ENCODE results near the gene PANK4. TPM values are rescaled to one million over a fixed set of nuclear protein-coding genes. Genes with fewer than 3 reads are reported as not detected.

Gene PANK4
- total and polyA plus RNA-seq, 3 donors from 2014 or later, result 23.2 to 84.7 (median 65.9) TPM

DNA sequence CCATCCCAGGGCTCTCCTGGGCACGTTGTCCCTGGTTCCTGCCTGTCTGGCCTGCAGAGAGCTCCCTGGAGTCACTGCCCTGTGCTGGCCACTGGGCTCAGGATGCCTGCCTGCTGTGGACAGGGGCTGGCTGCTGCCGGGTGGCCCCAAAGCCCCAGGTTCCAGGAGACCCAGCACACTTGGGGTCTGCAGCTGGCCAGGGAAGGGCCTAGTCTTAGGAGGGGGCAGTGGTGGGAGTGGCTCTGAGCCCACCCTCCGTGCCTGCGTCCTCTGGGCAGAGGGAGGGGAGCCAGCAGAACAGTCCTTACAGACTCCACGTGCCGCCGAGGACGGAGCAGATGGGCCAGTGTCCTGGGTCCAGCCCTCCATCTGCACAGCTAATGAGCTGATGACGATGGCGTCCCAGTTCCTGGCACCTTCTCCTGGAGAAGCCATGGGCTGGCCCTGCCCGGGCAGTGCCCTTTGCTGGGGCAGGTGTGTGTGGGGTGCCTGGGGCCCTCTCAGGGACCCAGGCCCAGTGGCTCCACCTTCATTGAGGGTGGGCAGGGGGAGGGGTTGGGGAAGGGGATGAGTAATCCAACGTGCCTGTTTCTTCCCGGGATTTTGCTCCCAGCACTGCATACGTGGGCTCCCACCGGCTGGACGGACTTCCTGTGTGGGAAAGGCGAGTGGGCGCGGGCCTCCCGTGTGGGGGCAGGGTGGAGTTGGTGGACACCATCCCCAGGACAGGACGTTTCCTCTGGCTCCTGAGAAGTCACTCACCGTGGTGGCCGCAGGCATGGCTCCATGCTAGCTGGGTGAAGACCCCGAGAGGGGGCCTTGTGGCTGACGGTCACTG, 57.1 kb downstream of the PANK4 start:
- no peaks in the 10 kb centered on the region for H3K27me3 ChIP-seq
- WGBS, 2 donors, result 71 to 78% methylated on average over 19 to 21 of the region's 25 CpGs

DNA sequence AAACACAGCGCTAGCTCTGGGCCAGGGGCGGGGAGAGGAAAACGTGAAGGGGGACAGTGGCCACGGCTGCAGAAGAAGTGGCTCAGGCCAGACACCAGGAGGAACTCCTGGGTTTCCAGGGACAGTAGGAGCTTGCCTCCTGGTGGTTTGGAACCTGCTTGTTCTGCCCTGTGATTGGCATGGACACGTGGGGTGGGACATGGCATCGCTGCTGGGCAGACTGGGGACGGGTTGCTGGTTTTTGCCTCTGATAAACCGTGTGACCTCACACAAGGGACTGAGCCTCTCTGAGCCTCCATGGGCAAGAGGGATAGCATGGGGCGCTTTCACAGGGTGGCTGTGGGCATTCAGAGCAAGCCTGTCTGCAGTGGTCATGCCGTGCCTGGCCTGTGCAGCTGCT, 57.9 kb downstream of the PANK4 start:
- no peaks in the 10 kb centered on the region for H3K9me3 ChIP-seq
- 78 to 82% methylated on average over 8 to 10 of the region's 10 CpGs for WGBS, 2 donors
- H3K36me3 ChIP-seq (ENCODE audit: low read depth, missing control alignments), result no peaks in the 10 kb centered on the region
- no peak overlapping the region for H3K27ac ChIP-seq
- no peaks in the 10 kb centered on the region for H3K27me3 ChIP-seq
- TF ChIP-seq POLR2A (IDR thresholded peaks at IDR 0.05), result no peak
- TF ChIP-seq, protein P1, sequence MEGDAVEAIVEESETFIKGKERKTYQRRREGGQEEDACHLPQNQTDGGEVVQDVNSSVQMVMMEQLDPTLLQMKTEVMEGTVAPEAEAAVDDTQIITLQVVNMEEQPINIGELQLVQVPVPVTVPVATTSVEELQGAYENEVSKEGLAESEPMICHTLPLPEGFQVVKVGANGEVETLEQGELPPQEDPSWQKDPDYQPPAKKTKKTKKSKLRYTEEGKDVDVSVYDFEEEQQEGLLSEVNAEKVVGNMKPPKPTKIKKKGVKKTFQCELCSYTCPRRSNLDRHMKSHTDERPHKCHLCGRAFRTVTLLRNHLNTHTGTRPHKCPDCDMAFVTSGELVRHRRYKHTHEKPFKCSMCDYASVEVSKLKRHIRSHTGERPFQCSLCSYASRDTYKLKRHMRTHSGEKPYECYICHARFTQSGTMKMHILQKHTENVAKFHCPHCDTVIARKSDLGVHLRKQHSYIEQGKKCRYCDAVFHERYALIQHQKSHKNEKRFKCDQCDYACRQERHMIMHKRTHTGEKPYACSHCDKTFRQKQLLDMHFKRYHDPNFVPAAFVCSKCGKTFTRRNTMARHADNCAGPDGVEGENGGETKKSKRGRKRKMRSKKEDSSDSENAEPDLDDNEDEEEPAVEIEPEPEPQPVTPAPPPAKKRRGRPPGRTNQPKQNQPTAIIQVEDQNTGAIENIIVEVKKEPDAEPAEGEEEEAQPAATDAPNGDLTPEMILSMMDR (IDR thresholded peaks at IDR 0.05), result no peak
- H3K4me3 ChIP-seq, result no peak overlapping the region
- H3K4me1 ChIP-seq, result peaks cover 5% of the 10 kb centered on the region
- intact Hi-C loops (cut with DNase I; ENCODE audit: low total_unique reads), result no loop called here
- no peak for DNase-seq

More for the DNA sequence above, 57.1 kb downstream of the PANK4 start:
- Histone ChIP-seq H3K4me1 (peaks cover 12% of the 10 kb centered on the region), H3K9me3 (no peaks in the 10 kb centered on the region), H3K36me3 (ENCODE audit: low read depth, missing control alignments) (no peaks in the 10 kb centered on the region), H3K4me3 (no peak overlapping the region), H3K27ac (no peak overlapping the region)
- TF ChIP-seq, protein P1 (IDR thresholded peaks at IDR 0.05), result no peak
- TF ChIP-seq POLR2A (IDR thresholded peaks at IDR 0.05), result no peak
- intact Hi-C loops (cut with DNase I; ENCODE audit: low total_unique reads), result no loop called here
- DNase-seq, result no peak

- Histone ChIP-seq H3K36me3 (ENCODE audit: low read depth, missing control alignments) (no peaks in the 10 kb centered on the region), H3K27ac (no peak overlapping the region), H3K27me3 (no peaks in the 10 kb centered on the region), H3K9me3 (no peaks in the 10 kb centered on the region), H3K4me3 (no peak overlapping the region), H3K4me1 (peaks cover 3% of the 10 kb centered on the region)
- no peak for TF ChIP-seq POLR2A (IDR thresholded peaks at IDR 0.05)
- TF ChIP-seq, protein P1 (IDR thresholded peaks at IDR 0.05), result no peak
- 34% methylated on average over 14 of the region's 14 CpGs; no CpG with 5 or more reads in 1 of the 2 donors for WGBS, 2 donors
- intact Hi-C loops (cut with DNase I; ENCODE audit: low total_unique reads), result no loop called here
- peak; percentile 47 for DNase-seq
Observed at GRCh38 chr1:2468041-2468472, 58.3 kb downstream of the PANK4 start.

DNA sequence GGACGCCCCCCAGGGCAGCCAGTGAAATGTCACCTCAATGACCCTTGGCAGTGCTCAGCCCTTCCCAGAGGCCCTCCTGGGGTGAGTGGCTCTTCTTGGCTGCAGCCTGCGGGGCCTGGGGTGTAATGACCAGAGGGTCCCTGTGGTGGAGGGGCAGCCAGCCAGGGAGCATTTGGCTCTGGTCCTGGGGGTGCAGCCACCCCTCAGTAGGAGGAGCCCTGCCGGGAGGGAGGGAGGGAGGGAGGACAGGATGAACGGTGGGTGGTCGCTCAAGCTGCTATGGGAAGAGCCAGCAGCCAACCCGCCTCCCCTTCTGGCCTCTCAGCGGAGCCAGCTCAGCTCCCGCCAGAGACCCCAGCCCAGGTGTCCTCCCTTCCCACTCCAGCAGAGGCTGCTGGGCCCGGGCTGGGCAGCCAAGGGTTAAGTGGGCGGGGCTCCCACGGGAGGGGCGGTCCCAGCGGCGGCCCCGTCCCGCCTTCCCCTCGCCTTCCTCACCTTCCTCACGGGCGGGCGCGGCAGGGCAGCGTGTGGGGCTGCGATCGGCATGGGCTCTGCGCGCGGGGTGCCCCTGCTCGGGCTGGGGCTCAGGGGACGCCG, 59.3 kb downstream of the PANK4 start:
- no peak overlapping the region for H3K4me3 ChIP-seq
- TF ChIP-seq, protein P1 (IDR thresholded peaks at IDR 0.05), result no peak
- TF ChIP-seq POLR2A (IDR thresholded peaks at IDR 0.05), result no peak
- H3K4me1 ChIP-seq, result peaks cover 3% of the 10 kb centered on the region
- H3K36me3 ChIP-seq (ENCODE audit: low read depth, missing control alignments), result no peaks in the 10 kb centered on the region
- H3K9me3 ChIP-seq, result no peaks in the 10 kb centered on the region
- intact Hi-C loops (cut with DNase I; ENCODE audit: low total_unique reads), result no loop called here
- 7 to 18% methylated on average over 3 to 13 of the region's 30 CpGs for WGBS, 2 donors
- no peak overlapping the region for H3K27ac ChIP-seq
- no peak for DNase-seq
- no peaks in the 10 kb centered on the region for H3K27me3 ChIP-seq

Data from testis (tissue), 3 donors.